PFSK-1 (cell line): ENCODE data around the gene FIGLA.

ENCODE experiments used
- FOXP2 ChIP-seq: optimal IDR thresholded peaks from 2 replicates; pipeline ENCODE3; 2011; ENCODE audit warnings: borderline replicate concordance, control low read depth, inconsistent platforms; ENCODE audit not compliant: insufficient read depth; ENCODE audit errors: extremely low read length, extremely low read depth
- POLR2AphosphoS5 ChIP-seq: IDR thresholded peaks from 2 replicates; pipeline ENCODE4 v1.6.1; 2012; ENCODE audit warnings: low read depth, mild to moderate bottlenecking, control low read depth, low read length, moderate library complexity
- SIN3A ChIP-seq: IDR thresholded peaks from 2 replicates; pipeline ENCODE4 v1.6.1; 2012; ENCODE audit warnings: mild to moderate bottlenecking, low read length, moderate library complexity, borderline replicate concordance; ENCODE audit not compliant: insufficient read depth
- TAF1 ChIP-seq: IDR thresholded peaks from 2 replicates; pipeline ENCODE4 v1.6.1; 2012; ENCODE audit warnings: low read length, control low read depth, borderline replicate concordance; ENCODE audit not compliant: insufficient read depth
- TF ChIP-seq, protein P1 (sequence below), 2 experiments: IDR thresholded peaks; 2 replicates each; pipeline versions ENCODE4 v1.6.1 to v1.8.0; 2011 to 2012; ENCODE audit warnings: low read depth in 2 of 2, low read length in 2 of 2, control low read depth in 1 of 2, inconsistent platforms in 1 of 2, mild to moderate bottlenecking in 1 of 2, moderate library complexity in 1 of 2; ENCODE audit not compliant: insufficient read depth in 1 of 2

FIGLA gene

DNA sequence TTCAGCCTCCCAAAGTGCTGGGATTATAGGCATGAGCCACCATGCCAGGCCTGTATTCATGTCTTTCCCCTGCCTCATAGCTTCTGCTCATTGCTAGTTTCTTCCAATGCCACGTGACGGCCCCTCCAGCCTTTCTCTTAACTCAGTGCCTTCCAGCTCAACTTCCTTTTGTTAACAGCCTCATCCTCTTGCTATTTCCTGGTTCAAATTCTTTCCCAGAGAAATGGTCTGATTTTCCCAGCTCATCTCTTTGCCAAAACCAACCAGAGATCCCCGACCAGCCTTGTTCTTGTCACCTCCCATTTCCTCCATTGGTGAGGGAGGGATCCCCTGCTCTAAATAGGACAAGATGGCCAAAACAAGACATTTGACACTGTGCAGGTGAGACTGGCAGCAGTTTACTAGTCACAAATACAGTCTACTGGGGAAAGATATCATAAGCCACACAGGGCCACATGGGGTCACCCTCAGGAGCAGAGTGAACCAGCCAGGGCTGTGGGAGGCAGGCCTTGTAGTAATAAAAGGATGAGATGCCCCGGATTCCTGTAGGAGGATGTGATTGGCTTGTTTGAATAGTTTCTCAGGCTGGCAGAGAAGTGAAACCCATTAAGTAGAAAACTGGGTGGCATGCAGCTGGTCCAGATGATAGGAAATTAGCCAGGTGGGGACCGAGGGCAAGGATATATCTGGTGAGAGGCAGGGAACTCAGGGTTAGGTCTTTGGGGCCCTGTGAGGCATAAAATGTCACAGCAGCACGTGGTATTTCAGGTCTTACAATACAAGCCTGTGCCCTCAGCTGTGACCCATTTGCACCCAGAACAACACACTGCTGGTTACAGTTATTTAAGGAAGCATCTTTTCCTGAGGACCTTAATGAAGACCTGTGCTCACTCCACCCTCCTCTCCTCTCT lies 38.7 kb upstream of the FIGLA start:
- TF ChIP-seq FOXP2, result no peak
- TF ChIP-seq POLR2AphosphoS5, result no peak
- TF ChIP-seq TAF1, result no peak
- no peak for TF ChIP-seq SIN3A
- TF ChIP-seq, protein P1, sequence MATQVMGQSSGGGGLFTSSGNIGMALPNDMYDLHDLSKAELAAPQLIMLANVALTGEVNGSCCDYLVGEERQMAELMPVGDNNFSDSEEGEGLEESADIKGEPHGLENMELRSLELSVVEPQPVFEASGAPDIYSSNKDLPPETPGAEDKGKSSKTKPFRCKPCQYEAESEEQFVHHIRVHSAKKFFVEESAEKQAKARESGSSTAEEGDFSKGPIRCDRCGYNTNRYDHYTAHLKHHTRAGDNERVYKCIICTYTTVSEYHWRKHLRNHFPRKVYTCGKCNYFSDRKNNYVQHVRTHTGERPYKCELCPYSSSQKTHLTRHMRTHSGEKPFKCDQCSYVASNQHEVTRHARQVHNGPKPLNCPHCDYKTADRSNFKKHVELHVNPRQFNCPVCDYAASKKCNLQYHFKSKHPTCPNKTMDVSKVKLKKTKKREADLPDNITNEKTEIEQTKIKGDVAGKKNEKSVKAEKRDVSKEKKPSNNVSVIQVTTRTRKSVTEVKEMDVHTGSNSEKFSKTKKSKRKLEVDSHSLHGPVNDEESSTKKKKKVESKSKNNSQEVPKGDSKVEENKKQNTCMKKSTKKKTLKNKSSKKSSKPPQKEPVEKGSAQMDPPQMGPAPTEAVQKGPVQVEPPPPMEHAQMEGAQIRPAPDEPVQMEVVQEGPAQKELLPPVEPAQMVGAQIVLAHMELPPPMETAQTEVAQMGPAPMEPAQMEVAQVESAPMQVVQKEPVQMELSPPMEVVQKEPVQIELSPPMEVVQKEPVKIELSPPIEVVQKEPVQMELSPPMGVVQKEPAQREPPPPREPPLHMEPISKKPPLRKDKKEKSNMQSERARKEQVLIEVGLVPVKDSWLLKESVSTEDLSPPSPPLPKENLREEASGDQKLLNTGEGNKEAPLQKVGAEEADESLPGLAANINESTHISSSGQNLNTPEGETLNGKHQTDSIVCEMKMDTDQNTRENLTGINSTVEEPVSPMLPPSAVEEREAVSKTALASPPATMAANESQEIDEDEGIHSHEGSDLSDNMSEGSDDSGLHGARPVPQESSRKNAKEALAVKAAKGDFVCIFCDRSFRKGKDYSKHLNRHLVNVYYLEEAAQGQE (IDR thresholded peaks at IDR 0.05; ENCODE audit: insufficient read depth in 1 of 2, low read depth in 2 of 2, low read length in 2 of 2), result no peak

GRCh38 chr2:70828115-70828514 lies 37.7 kb upstream of the FIGLA start:
- no peak for TF ChIP-seq FOXP2
- TF ChIP-seq, protein P1 (IDR thresholded peaks at IDR 0.05; ENCODE audit: insufficient read depth in 1 of 2, low read depth in 2 of 2, low read length in 2 of 2), result no peak
- TF ChIP-seq POLR2AphosphoS5, result no peak
- no peak for TF ChIP-seq TAF1
- no peak for TF ChIP-seq SIN3A

GRCh38 chr2:70827388-70827787 lies 36.9 kb upstream of the FIGLA start:
- TF ChIP-seq, protein P1 (IDR thresholded peaks at IDR 0.05; ENCODE audit: insufficient read depth in 1 of 2, low read depth in 2 of 2, low read length in 2 of 2), result no peak
- no peak for TF ChIP-seq POLR2AphosphoS5
- TF ChIP-seq SIN3A, result no peak
- no peak for TF ChIP-seq TAF1
- TF ChIP-seq FOXP2, result no peak

DNA sequence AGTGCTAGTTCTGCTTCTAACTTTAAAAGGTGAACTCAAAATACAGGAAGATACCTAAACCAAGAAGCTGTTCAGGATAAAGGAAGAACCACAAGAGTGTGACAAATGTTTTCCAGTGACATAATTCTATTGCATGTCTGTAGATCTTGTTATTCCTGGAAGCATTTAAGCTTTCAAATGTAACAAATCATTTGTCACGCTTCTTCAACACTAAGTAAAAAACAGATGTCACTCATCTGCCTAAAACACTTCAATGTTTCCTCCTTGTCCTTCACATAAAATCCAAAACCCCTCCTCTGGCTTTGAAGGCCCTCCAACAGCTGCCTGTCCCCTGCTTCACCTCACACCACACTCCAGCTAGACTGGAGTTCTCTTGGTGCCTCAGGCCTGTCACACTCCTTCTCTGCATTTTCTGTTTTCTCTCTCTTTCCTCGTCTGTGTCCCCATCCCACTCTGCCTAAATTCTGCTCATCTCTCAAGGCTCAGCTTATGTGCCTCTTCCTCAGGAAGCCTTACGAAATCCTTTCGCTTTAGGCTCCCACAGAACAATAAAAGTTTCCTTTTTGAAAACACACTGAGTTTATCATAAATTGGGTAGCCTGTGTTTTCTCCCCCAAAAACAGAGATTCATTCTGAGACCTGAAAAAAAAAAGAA lies 36.4 kb upstream of the FIGLA start:
- TF ChIP-seq POLR2AphosphoS5 (no peak), FOXP2 (no peak), SIN3A (no peak), TAF1 (no peak)
- TF ChIP-seq, protein P1 (IDR thresholded peaks at IDR 0.05; ENCODE audit: insufficient read depth in 1 of 2, low read depth in 2 of 2, low read length in 2 of 2), result no peak
